SU-DHL-6 (cell line): Measurements from ENCODE around the gene DDIT3.

Experiments used
- CTCF ChIP-seq: fragments of 200-600 bp; sonication (generic); IDR thresholded peaks from one replicate; pipeline ENCODE4 v1.5.1; 2017; ENCODE audit warnings: antibody characterized with exemption, mild to moderate bottlenecking, low read length, moderate library complexity; ENCODE audit not compliant: insufficient read depth, poor library complexity, severe bottlenecking
- EZH2phosphoT487 ChIP-seq: fragments of 200-600 bp; sonication (generic), shearing (Covaris generic); conservative IDR thresholded peaks from 2 replicates; pipeline ENCODE4 v1.6.1; 2018; ENCODE audit warnings: mild to moderate bottlenecking, antibody characterized with exemption, low read length, moderate library complexity, mixed read lengths

GRCh38 chr12:57500213-57500612 is 20.1 kb downstream of the DDIT3 start:
- TF ChIP-seq CTCF (no peak), EZH2phosphoT487 (no peak)
